T-helper 17 cell (primary cell): ENCODE data around the gene SHLD2. TPM values are rescaled to one million over a fixed set of nuclear protein-coding genes. Genes with fewer than 3 reads are reported as not detected.
A peak's percentile ranks its signal among the peaks of the same experiment; 100 is the strongest.
"Not testable (repeated sequence)": the region's sequence is repeated elsewhere in the genome, so short reads cannot be mapped to it uniquely, and the experiment has no call there.

Experiments used
- ATAC-seq: fragments of 150-1000 bp; cut with Tn5 transposase; 2 replicates; pipeline ENCODE4 v1.10.0; 2021; ENCODE audit warnings: mild to moderate bottlenecking, moderate library complexity
- DNase-seq, 3 donors: peaks; one replicate each; pipeline versions ENCODE4 v3.0.0 to v3.0.0-alpha.2; 2020 to 2021
- H3K9me3 ChIP-seq: one replicate; pipeline ENCODE4 v1.7.0; 2013; ENCODE audit warnings: low read length, mild to moderate bottlenecking; ENCODE audit not compliant: control insufficient read depth, poor library complexity, severe bottlenecking
- H3K27ac Mint-ChIP-seq: one replicate; pipeline ENCODE4 v1.8.0; 2022; ENCODE audit warnings: mild to moderate bottlenecking, moderate library complexity, mixed read lengths
- H3K27me3 Mint-ChIP-seq: one replicate; pipeline ENCODE4 v1.8.0; 2022; ENCODE audit warnings: mixed read lengths
- H3K36me3 Mint-ChIP-seq: one replicate; pipeline ENCODE4 v1.8.0; 2022; ENCODE audit warnings: low read depth, mixed read lengths
- H3K4me1 Mint-ChIP-seq: one replicate; pipeline ENCODE4 v1.8.0; 2022; ENCODE audit warnings: mild to moderate bottlenecking, mixed read lengths
- H3K4me3 Mint-ChIP-seq: one replicate; pipeline ENCODE4 v1.8.0; 2022; ENCODE audit warnings: mild to moderate bottlenecking, moderate library complexity, mixed read lengths
- total RNA-seq, 4 donors: library from RNA in 2 of 4; stranded (reverse) in 2 of 4; gene quantifications; one replicate each; pipeline ENCODE4 v1.2.3 and lab custom pipeline; 2022 to 2026

The SHLD2 gene
- total RNA-seq, 2 donors from 2014 or later: 28.9 to 31.3 TPM

- H3K36me3 Mint-ChIP-seq: peaks cover 5% of the 10 kb centered on the region
- H3K4me1 Mint-ChIP-seq: peaks cover 2% of the 10 kb centered on the region
- peak overlapping the region; percentile 6 for H3K27ac Mint-ChIP-seq
- no peaks in the 10 kb centered on the region for H3K27me3 Mint-ChIP-seq
- DNase-seq (no peak), ATAC-seq (no peak)
- H3K4me3 Mint-ChIP-seq: no peak overlapping the region
- H3K9me3 ChIP-seq: no peaks in the 10 kb centered on the region
These were observed 22.6 kb upstream of the SHLD2 start for GRCh38 chr10:87072449-87072848.

GRCh38 chr10:87076421-87076820 is 18.6 kb upstream of the SHLD2 start:
- not testable (repeated sequence) for H3K4me1 Mint-ChIP-seq, ATAC-seq, H3K27me3 Mint-ChIP-seq, H3K27ac Mint-ChIP-seq, H3K9me3 ChIP-seq, DNase-seq, H3K4me3 Mint-ChIP-seq, H3K36me3 Mint-ChIP-seq

GRCh38 chr10:87079106-87079836 is 15.7 kb upstream of the SHLD2 start:
- H3K9me3 ChIP-seq: no peaks in the 10 kb centered on the region
- Mint-ChIP-seq H3K27me3 (no peaks in the 10 kb centered on the region), H3K4me1 (peaks cover 21% of the 10 kb centered on the region), H3K27ac (no peak overlapping the region), H3K36me3 (no peaks in the 10 kb centered on the region), H3K4me3 (no peak overlapping the region)
- no peak for ATAC-seq
- no peak for DNase-seq

GRCh38 chr10:87080621-87081020 is 14.4 kb upstream of the SHLD2 start:
- H3K36me3 Mint-ChIP-seq, H3K27ac Mint-ChIP-seq, ATAC-seq, H3K27me3 Mint-ChIP-seq, H3K9me3 ChIP-seq, H3K4me3 Mint-ChIP-seq, DNase-seq: not testable (repeated sequence)
- H3K4me1 Mint-ChIP-seq: peaks cover 28% of the 10 kb centered on the region

GRCh38 chr10:87081574-87081973 is 13.4 kb upstream of the SHLD2 start:
- not testable (repeated sequence) for H3K9me3 ChIP-seq
- H3K4me1 Mint-ChIP-seq: peaks cover 36% of the 10 kb centered on the region
- H3K27ac Mint-ChIP-seq: peak overlapping the region; percentile 96

GRCh38 chr10:87082219-87082618 is 12.8 kb upstream of the SHLD2 start:
- not testable (repeated sequence) for H3K9me3 ChIP-seq, DNase-seq, H3K4me3 Mint-ChIP-seq, ATAC-seq, H3K36me3 Mint-ChIP-seq, H3K27me3 Mint-ChIP-seq
- H3K4me1 Mint-ChIP-seq: peaks cover 41% of the 10 kb centered on the region
- H3K27ac Mint-ChIP-seq: peak overlapping the region; percentile 96

More at GRCh38 chr10:87081574-87081973, 13.4 kb upstream of the SHLD2 start:
- DNase-seq, H3K27me3 Mint-ChIP-seq, ATAC-seq, H3K36me3 Mint-ChIP-seq, H3K4me3 Mint-ChIP-seq: not testable (repeated sequence)

- Mint-ChIP-seq H3K4me3 (peak overlapping the region; percentile 77), H3K27ac (peak overlapping the region; percentile 96), H3K4me1 (peaks cover 45% of the 10 kb centered on the region)
- DNase-seq: peak in 2 of 3 donors; percentile 11 to 24
- ATAC-seq: peak; percentile 91
- H3K36me3 Mint-ChIP-seq, H3K27me3 Mint-ChIP-seq, H3K9me3 ChIP-seq: not testable (repeated sequence)
These were observed 11.3 kb upstream of the SHLD2 start for GRCh38 chr10:87083576-87084290.

GRCh38 chr10:87084291-87084782 is 10.7 kb upstream of the SHLD2 start:
- H3K9me3 ChIP-seq, H3K36me3 Mint-ChIP-seq, H3K27me3 Mint-ChIP-seq, DNase-seq: not testable (repeated sequence)
- ATAC-seq: peak; percentile 70
- peak overlapping the region; percentile 96 for H3K27ac Mint-ChIP-seq
- peak overlapping the region; percentile 77 for H3K4me3 Mint-ChIP-seq
- peaks cover 48% of the 10 kb centered on the region for H3K4me1 Mint-ChIP-seq

- Mint-ChIP-seq H3K4me3 (no peak overlapping the region), H3K4me1 (peaks cover 53% of the 10 kb centered on the region), H3K36me3 (no peaks in the 10 kb centered on the region), H3K27ac (peak overlapping the region; percentile 96), H3K27me3 (no peaks in the 10 kb centered on the region)
- H3K9me3 ChIP-seq: no peaks in the 10 kb centered on the region
- ATAC-seq (no peak), DNase-seq (no peak)
These were observed 9.5 kb upstream of the SHLD2 start for GRCh38 chr10:87085537-87085936.

- H3K4me3 Mint-ChIP-seq: no peak overlapping the region
- H3K27ac Mint-ChIP-seq: peak overlapping the region; percentile 96
- no peak for ATAC-seq
- DNase-seq: no peak
- peaks cover 61% of the 10 kb centered on the region for H3K4me1 Mint-ChIP-seq
- H3K9me3 ChIP-seq: no peaks in the 10 kb centered on the region
- H3K36me3 Mint-ChIP-seq: no peaks in the 10 kb centered on the region
- no peaks in the 10 kb centered on the region for H3K27me3 Mint-ChIP-seq
These were observed 5.3 kb upstream of the SHLD2 start for GRCh38 chr10:87089746-87090145.

- no peak for ATAC-seq
- Mint-ChIP-seq H3K27ac (peak overlapping the region; percentile 96), H3K4me1 (peaks cover 55% of the 10 kb centered on the region), H3K4me3 (no peak overlapping the region), H3K36me3 (no peaks in the 10 kb centered on the region), H3K27me3 (no peaks in the 10 kb centered on the region)
- H3K9me3 ChIP-seq: no peaks in the 10 kb centered on the region
- no peak for DNase-seq
These were observed 4.2 kb upstream of the SHLD2 start for GRCh38 chr10:87090779-87091178.

- Mint-ChIP-seq H3K4me1 (peaks cover 43% of the 10 kb centered on the region), H3K4me3 (peak overlapping the region; percentile 95), H3K27me3 (no peaks in the 10 kb centered on the region), H3K36me3 (no peaks in the 10 kb centered on the region), H3K27ac (peak overlapping the region; percentile 96)
- DNase-seq: no peak
- no peaks in the 10 kb centered on the region for H3K9me3 ChIP-seq
- ATAC-seq: peak; percentile 10
These were observed 2.6 kb upstream of the SHLD2 start for GRCh38 chr10:87092376-87092860.

GRCh38 chr10:87092861-87093631 is 2.0 kb upstream of the SHLD2 start:
- peak in 1 of 3 donors; percentile 16 for DNase-seq
- ATAC-seq: peak; percentile 1
- no peaks in the 10 kb centered on the region for H3K9me3 ChIP-seq
- H3K4me1 Mint-ChIP-seq: peaks cover 41% of the 10 kb centered on the region
- H3K4me3 Mint-ChIP-seq: peak overlapping the region; percentile 95
- H3K27me3 Mint-ChIP-seq: no peaks in the 10 kb centered on the region
- H3K36me3 Mint-ChIP-seq: no peaks in the 10 kb centered on the region
- peak overlapping the region; percentile 96 for H3K27ac Mint-ChIP-seq
